Heart left ventricle (tissue), 16 donors: ENCODE measurements around the gene VEGFA. TPM values are rescaled to one million over a fixed set of nuclear protein-coding genes. Genes with fewer than 3 reads are reported as not detected.
A peak's percentile ranks its signal among the peaks of the same experiment; 100 is the strongest.

Experiments
- ATAC-seq, 4 donors: fragments of 200-7000 bp; cut with Tn5 transposase; one replicate each; pipeline ENCODE4 v1.9.1; 2020 to 2022; ENCODE audit warnings: moderate library complexity in 4 of 4, mild to moderate bottlenecking in 3 of 4, moderate number of reproducible peaks in 1 of 4
- DNase-seq, 5 donors: peaks; one replicate each; pipeline ENCODE4 v3.0.0-alpha.2; 2020
- H3K27ac ChIP-seq, 12 donors: fragments of 200-600 bp; sonication (generic) in 4 of 12; one replicate each; pipeline versions ENCODE4 v1.5.0 to v1.8.0; 2016 to 2022; ENCODE audit warnings: mild to moderate bottlenecking in 2 of 12
- H3K27me3 ChIP-seq, 9 donors: fragments of 200-600 bp; sonication (generic) in 2 of 9; one replicate each; pipeline versions ENCODE4 v1.5.1 to v1.8.0; 2016 to 2022; ENCODE audit warnings: mild to moderate bottlenecking in 3 of 9
- H3K36me3 ChIP-seq, 9 donors: fragments of 200-600 bp; sonication (generic) in 2 of 9; one replicate each; pipeline versions ENCODE4 v1.5.0 to v1.8.0; 2018 to 2022; ENCODE audit warnings: mild to moderate bottlenecking in 2 of 9
- H3K4me1 ChIP-seq, 12 donors: fragments of 200-600 bp; sonication (generic) in 4 of 12; one replicate each; pipeline versions ENCODE4 v1.5.0 to v1.8.0; 2016 to 2022; ENCODE audit warnings: mild to moderate bottlenecking in 3 of 12
- H3K4me3 ChIP-seq, 12 donors: fragments of 200-600 bp; sonication (generic) in 4 of 12; one replicate each; pipeline versions ENCODE4 v1.5.0 to v1.8.0; 2017 to 2022; ENCODE audit warnings: mild to moderate bottlenecking in 9 of 12, moderate library complexity in 4 of 12
- H3K9me3 ChIP-seq, 12 donors: fragments of 200-600 bp; sonication (generic) in 4 of 12; one replicate each; pipeline versions ENCODE4 v1.5.0 to v1.8.0; 2016 to 2022; ENCODE audit warnings: mild to moderate bottlenecking in 1 of 12
- CTCF ChIP-seq, 12 donors: fragments of 200-600 bp; sonication (generic) in 4 of 12; IDR thresholded peaks; one replicate each; pipeline versions ENCODE4 v1.5.0 to v1.8.0; 2018 to 2022; ENCODE audit warnings: antibody characterized with exemption in 12 of 12, mild to moderate bottlenecking in 5 of 12
- POLR2A ChIP-seq, 2 donors: fragments of 450-650 bp; IDR thresholded peaks; one replicate each; pipeline ENCODE4 v1.6.1; 2017; ENCODE audit warnings: antibody characterized with exemption in 2 of 2, mild to moderate bottlenecking in 2 of 2, moderate library complexity in 2 of 2
- WGBS, 4 donors: extraction: QIAGEN DNeasy Blood & Tissue Kit in 2 of 4; methylation state at CpG; one replicate each; pipeline versions ENCODE4 v1.1.5 to v1.1.7; 2013 to 2018; 5-methylcytosine and 5-hydroxymethylcytosine counted together
- intact Hi-C, 10 donors: fragments of 100-400 bp; cut with DNase I; formaldehyde crosslinking; loops; one replicate each; pipeline versions ENCODE4 v1.11.1 to v1.14.2; 2022
- polyA plus RNA-seq, 2 donors: library from polyadenylated mRNA; stranded (reverse); fragments of 200-250 nt; gene quantifications; one replicate each; pipeline ENCODE4 v1.2.3, GENCODE V29; 2013
- total RNA-seq, 9 donors: library from RNA; depleted of rRNA in 2 of 9; stranded (reverse); fragments of >200 nt in 2 of 9; fragmentation: NEBNext Ultra II Directional in 3 of 9; extraction: Animal tissue kit (Norgen Biotek cat#: 25700) in 3 of 9; gene quantifications; one replicate each; pipeline versions ENCODE4 v1.1.0 to v1.2.4, GENCODE V29; 2016 to 2023
- donor health status: ischemic (EF 13 %, LVEDD 7.1; RV severe dilation, severe dysfunction).
- donor health status: healthy with polysubstance abuse.
- donor health status: DM: no; HTN: yes; CAD: no.
- donor health status: DM: no; HTN: no; CAD: no.
- donor health status: ischemic (EF 25% LVEDD 6.9; RV normal size, moderate dysfunction).
- donor health status: ischemic (EF 25% LVEDD 5.7; RV mildly dilated, moderate dysfunction).
- donor health status: healthy.
- donor health status: DM: yes; HTN: yes; CAD: no.
- donor health status: ischemic (EF 35%, LVEDD 5.7; RV mildly dilated, moderate dysfunction).
- donor health status: nonischemic (EF 11% LVEDD 7.7; RV severe dilation, severe dysfunction).
- donor health status: DM: yes; HTN: yes; CAD: no.
- donor health status: PGD.
- donor health status: ischemic (EF 29% LVEDD 5.4; RV normal size, mild dysfunction).
- donor health status: nonischemic (EF 23%, LVEDD 6.1; RV moderate dilation, normal function).

VEGFA gene
- total and polyA plus RNA-seq, 11 donors, result 83.0 to 254 (median 171) TPM

GRCh38 chr6:43746613-43747102, 23.4 kb upstream of the VEGFA start:
- no peaks in the 10 kb centered on the region for H3K4me1 ChIP-seq
- H3K4me3 ChIP-seq, result no peak overlapping the region
- H3K9me3 ChIP-seq, result no peaks in the 10 kb centered on the region
- no peaks in the 10 kb centered on the region for H3K36me3 ChIP-seq
- 27 to 56% (median 44%) methylated on average over 11 to 13 of the region's 13 CpGs for WGBS, 4 donors
- no peaks in the 10 kb centered on the region for H3K27me3 ChIP-seq
- peak in 1 of 5 donors; percentile 48 for DNase-seq
- no peak overlapping the region for H3K27ac ChIP-seq
- intact Hi-C loops, result no loop called here
- peak in 2 of 4 donors; percentile 22 to 36 for ATAC-seq
- TF ChIP-seq POLR2A (IDR thresholded peaks at IDR 0.05), result no peak
- TF ChIP-seq CTCF (IDR thresholded peaks at IDR 0.05), result no peak

- intact Hi-C loops, result no loop called here
- no peak overlapping the region for H3K4me3 ChIP-seq
- no peaks in the 10 kb centered on the region for H3K27me3 ChIP-seq
- H3K36me3 ChIP-seq, result no peaks in the 10 kb centered on the region
- DNase-seq, result no peak
- TF ChIP-seq POLR2A (IDR thresholded peaks at IDR 0.05) (no peak), CTCF (IDR thresholded peaks at IDR 0.05) (no peak)
- ATAC-seq, result no peak
- H3K27ac ChIP-seq, result no peak overlapping the region
- 87 to 95% (median 92%) methylated on average over 4 of the region's 4 CpGs for WGBS, 4 donors
- H3K9me3 ChIP-seq, result no peaks in the 10 kb centered on the region
- no peaks in the 10 kb centered on the region for H3K4me1 ChIP-seq
Measured at GRCh38 chr6:43747784-43748183, 22.2 kb upstream of the VEGFA start.

- H3K27me3 ChIP-seq, result no peaks in the 10 kb centered on the region
- H3K4me3 ChIP-seq, result no peak overlapping the region
- H3K4me1 ChIP-seq, result no peaks in the 10 kb centered on the region
- WGBS, 4 donors, result 96 to 98% (median 97%) methylated on average over 2 of the region's 2 CpGs
- no peaks in the 10 kb centered on the region for H3K9me3 ChIP-seq
- TF ChIP-seq CTCF (IDR thresholded peaks at IDR 0.05), result no peak
- TF ChIP-seq POLR2A (IDR thresholded peaks at IDR 0.05), result no peak
- DNase-seq (no peak), ATAC-seq (no peak)
- H3K27ac ChIP-seq, result no peak overlapping the region
- intact Hi-C loops, result no loop called here
- no peaks in the 10 kb centered on the region for H3K36me3 ChIP-seq
Measured at GRCh38 chr6:43748765-43749164, 21.2 kb upstream of the VEGFA start.

- H3K27me3 ChIP-seq, result no peaks in the 10 kb centered on the region
- 56 to 90% (median 86%) methylated on average over 2 of the region's 2 CpGs for WGBS, 4 donors
- intact Hi-C loops, result no loop called here
- DNase-seq (no peak), ATAC-seq (no peak)
- no peaks in the 10 kb centered on the region for H3K9me3 ChIP-seq
- TF ChIP-seq CTCF (IDR thresholded peaks at IDR 0.05) (no peak), POLR2A (IDR thresholded peaks at IDR 0.05) (no peak)
- no peaks in the 10 kb centered on the region for H3K4me1 ChIP-seq
- no peaks in the 10 kb centered on the region for H3K36me3 ChIP-seq
- H3K27ac ChIP-seq, result no peak overlapping the region
- H3K4me3 ChIP-seq, result no peak overlapping the region
Measured at GRCh38 chr6:43749461-43749860, 20.6 kb upstream of the VEGFA start.
